GM12873 (cell line): Measurements from ENCODE around the gene TUBGCP6.

Source experiments
- CTCF ChIP-seq: IDR thresholded peaks from 2 replicates; pipeline ENCODE4 v1.5.1; 2012; ENCODE audit warnings: low read depth, mild to moderate bottlenecking, moderate library complexity, low read length, control low read depth; ENCODE audit not compliant: insufficient read depth; ENCODE audit errors: missing control alignments

The TUBGCP6 gene

GRCh38 chr22:50209893-50210292 is 34.9 kb downstream of the TUBGCP6 start:
- TF ChIP-seq CTCF, result peak; percentile 92

GRCh38 chr22:50208939-50209892 is 35.6 kb downstream of the TUBGCP6 start:
- TF ChIP-seq CTCF, result no peak

GRCh38 chr22:50208430-50208938 is 36.3 kb downstream of the TUBGCP6 start:
- TF ChIP-seq CTCF, result no peak

GRCh38 chr22:50207383-50208140 is 37.3 kb downstream of the TUBGCP6 start:
- TF ChIP-seq CTCF, result no peak

GRCh38 chr22:50206599-50206998 is 38.2 kb downstream of the TUBGCP6 start:
- TF ChIP-seq CTCF, result peak; percentile 50

GRCh38 chr22:50205781-50206569 is 38.8 kb downstream of the TUBGCP6 start:
- no peak for TF ChIP-seq CTCF
